T47D (cell line): ENCODE results near the gene DGKE.

Experiments
- DNase-seq, 2 experiments: peaks; one replicate each; pipeline versions ENCODE4 v3.0.0 to v3.0.0-alpha.2; 2011 to 2012; ENCODE audit warnings: low read depth in 1 of 2, low spot score in 1 of 2
- JUND ChIP-seq: IDR thresholded peaks from 2 replicates; pipeline ENCODE4 v1.6.1; 2012; ENCODE audit warnings: low read depth
- in situ Hi-C: cut with HindIII; loops from 2 replicates; pipeline ENCODE4 v1.10.0; 2016; ENCODE audit warnings: low sequenced_read_pairs, low pct_unique_long_range_greater_than_20kb

The DGKE gene

DNA sequence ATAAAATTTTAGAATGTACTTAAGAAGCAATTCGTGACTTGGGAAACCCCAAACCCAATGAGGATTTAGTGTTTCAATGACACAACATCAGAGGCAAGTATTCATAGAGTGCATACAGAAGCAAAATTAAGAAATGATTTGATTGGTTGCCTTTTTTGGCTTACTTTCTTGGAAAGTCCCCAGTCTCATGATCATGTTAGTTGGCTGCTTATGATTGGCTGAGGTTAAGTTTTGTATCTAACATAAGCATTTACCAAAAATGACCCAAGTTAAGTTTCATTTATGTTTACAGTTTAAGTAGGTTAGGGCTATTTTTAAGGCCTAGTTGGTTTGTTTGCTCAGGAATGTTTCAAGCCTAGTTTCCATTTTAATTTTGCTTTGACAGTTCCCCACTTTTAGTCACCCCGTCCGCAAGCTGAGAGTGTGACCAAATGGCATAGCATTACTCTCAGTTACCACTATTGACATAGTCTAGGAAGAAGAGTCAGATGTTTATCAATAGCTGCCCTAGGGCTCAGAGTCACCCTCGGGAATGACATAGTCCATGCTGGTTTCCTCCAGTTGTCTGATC is 36.2 kb downstream of the DGKE start:
- no peak for TF ChIP-seq JUND
- peak in 1 of 2 experiments; percentile 44 for DNase-seq
- in situ Hi-C loops = no loop called here

- no peak for DNase-seq
- no peak for TF ChIP-seq JUND
- in situ Hi-C loops = no loop called here
Observed at GRCh38 chr17:56876766-56877179, 42.8 kb downstream of the DGKE start.

- no peak for DNase-seq
- TF ChIP-seq JUND = no peak
- in situ Hi-C loops = no loop called here
Observed at GRCh38 chr17:56879280-56879679, 45.3 kb downstream of the DGKE start.

GRCh38 chr17:56880133-56880532 is 46.2 kb downstream of the DGKE start:
- TF ChIP-seq JUND = no peak
- in situ Hi-C loops = no loop called here
- DNase-seq = no peak

DNA sequence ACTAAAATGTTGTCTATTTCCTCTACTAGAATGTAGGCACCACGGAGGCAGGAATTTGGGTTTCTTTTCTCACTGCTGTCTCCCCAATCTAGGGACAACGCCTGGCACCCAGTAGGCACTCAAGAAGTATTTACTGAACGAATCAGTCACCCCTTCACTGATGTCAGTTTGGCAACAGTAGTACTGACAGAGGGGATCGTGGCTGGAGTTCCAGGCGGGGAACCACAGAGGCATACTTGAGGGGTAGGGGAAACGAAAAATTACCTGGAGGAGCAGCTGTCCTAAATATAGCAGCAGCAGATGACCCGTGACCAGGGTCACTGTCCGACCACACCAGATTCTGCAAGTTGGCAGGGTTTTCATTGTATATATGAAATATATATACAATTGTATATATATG is 46.6 kb downstream of the DGKE start:
- DNase-seq = no peak
- no peak for TF ChIP-seq JUND
- in situ Hi-C loops = no loop called here

GRCh38 chr17:56881685-56882295 is 47.8 kb downstream of the DGKE start:
- no peak for TF ChIP-seq JUND
- in situ Hi-C loops = no loop called here
- DNase-seq = no peak

GRCh38 chr17:56883616-56884015 is 49.7 kb downstream of the DGKE start:
- no peak for TF ChIP-seq JUND
- no peak for DNase-seq
- in situ Hi-C loops = no loop called here

- no peak for DNase-seq
- no peak for TF ChIP-seq JUND
- in situ Hi-C loops = no loop called here
Observed at GRCh38 chr17:56884483-56885311, 50.7 kb downstream of the DGKE start.

GRCh38 chr17:56885312-56885657 is 51.3 kb downstream of the DGKE start:
- no peak for TF ChIP-seq JUND
- no peak for DNase-seq
- in situ Hi-C loops = no loop called here

DNA sequence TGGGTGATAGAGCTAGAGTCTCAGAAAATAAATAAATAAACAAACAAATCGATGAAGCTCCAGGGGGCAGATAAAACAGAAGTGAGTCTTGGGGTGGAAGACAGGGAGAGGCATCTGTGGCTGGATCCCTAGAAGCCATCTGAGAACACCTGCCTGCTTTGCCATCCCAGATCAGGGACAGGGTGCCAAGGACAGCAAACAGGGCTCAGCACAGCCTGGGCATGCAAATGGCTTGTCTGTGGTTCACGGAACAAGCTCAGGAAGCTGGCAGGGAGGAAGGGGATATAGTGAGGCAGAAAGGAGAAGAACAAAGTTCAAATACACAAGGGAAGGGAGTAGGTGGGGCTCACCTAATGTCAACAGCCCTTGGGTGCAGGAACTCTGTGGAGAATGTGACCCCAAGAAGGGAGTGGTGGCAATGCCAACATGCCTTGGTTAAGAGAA is 52.4 kb downstream of the DGKE start:
- peak in 1 of 2 experiments; percentile 38 for DNase-seq
- TF ChIP-seq JUND = no peak
- in situ Hi-C loops = no loop called here

DNA sequence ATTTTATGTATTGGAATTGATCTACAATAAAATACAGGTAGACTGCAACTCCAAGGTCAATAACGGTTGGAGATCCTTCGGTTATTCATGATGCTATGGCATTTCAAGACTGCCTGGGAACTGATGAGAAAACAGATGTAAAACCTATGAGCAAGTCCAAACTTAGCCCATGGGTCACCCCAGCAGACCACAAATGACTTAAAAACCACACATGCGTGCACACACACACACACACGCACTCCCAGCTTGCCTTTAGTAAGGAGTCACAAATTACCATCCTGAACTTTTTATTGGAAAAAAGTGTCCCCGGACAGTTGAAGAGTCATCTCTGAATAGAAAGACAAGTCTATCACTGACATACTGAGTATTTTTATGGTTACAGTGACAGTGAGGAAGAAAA is 53.2 kb downstream of the DGKE start:
- DNase-seq = no peak
- in situ Hi-C loops = no loop called here
- no peak for TF ChIP-seq JUND

- no peak for DNase-seq
Observed at GRCh38 chr17:56887552-56888467, 53.9 kb downstream of the DGKE start.

DNA sequence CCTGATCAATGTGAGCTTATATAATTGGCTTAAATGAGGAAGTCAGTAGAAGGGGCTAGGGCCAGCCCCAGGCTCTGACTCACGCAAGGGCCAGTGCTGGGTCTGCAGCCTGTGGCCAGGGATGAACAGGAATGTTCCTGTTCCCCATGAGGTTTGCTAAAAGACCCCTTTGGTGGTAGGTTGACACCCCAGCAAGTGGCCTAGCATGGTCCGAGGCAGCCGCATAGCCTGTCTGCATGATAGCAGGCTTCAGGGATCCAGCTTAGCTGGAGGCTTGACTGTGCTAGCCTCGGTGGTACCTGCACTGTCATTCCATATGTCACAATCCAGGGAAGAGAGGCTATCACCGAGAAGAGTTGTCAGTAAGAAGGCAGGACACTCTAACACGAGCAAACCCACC is 56.4 kb downstream of the DGKE start:
- DNase-seq = no peak
- in situ Hi-C loops = no loop called here
- TF ChIP-seq JUND = no peak

More at GRCh38 chr17:56887552-56888467, 53.9 kb downstream of the DGKE start:
- in situ Hi-C loops = no loop called here
- TF ChIP-seq JUND = no peak
